GM12872 (cell line): ENCODE measurements around the gene SLC6A13.

ENCODE experiments used
- CTCF ChIP-seq: IDR thresholded peaks from 3 replicates; pipeline ENCODE4 v1.5.1; 2011; ENCODE audit warnings: low read depth, mild to moderate bottlenecking, low read length, moderate library complexity; ENCODE audit not compliant: insufficient read depth

Gene SLC6A13

GRCh38 chr12:204261-204678 lies 58.4 kb downstream of the SLC6A13 start:
- TF ChIP-seq CTCF, result no peak

- no peak for TF ChIP-seq CTCF
Observed at GRCh38 chr12:203462-204260, 59.0 kb downstream of the SLC6A13 start.

- TF ChIP-seq CTCF, result no peak
Observed at GRCh38 chr12:203074-203461, 59.6 kb downstream of the SLC6A13 start.

GRCh38 chr12:202081-202731 lies 60.4 kb downstream of the SLC6A13 start:
- no peak for TF ChIP-seq CTCF

GRCh38 chr12:201361-201760 lies 61.3 kb downstream of the SLC6A13 start:
- TF ChIP-seq CTCF, result no peak

- no peak for TF ChIP-seq CTCF
Observed at GRCh38 chr12:198705-199104, 63.9 kb downstream of the SLC6A13 start.

GRCh38 chr12:197911-198695 lies 64.5 kb downstream of the SLC6A13 start:
- TF ChIP-seq CTCF, result no peak
